ENCODE measurements around the gene DMRTB1. TPM values are rescaled to one million over a fixed set of nuclear protein-coding genes. Genes with fewer than 3 reads are reported as not detected.

Gene DMRTB1
- total and polyA plus RNA-seq, 2 of the 4 experiments (the other 2 are of a cell fraction): not detected

- H4K8ac ChIP-seq (ENCODE audit: low read depth in 2 of 2, low read length in 2 of 2): no peak overlapping the region
- H3K14ac ChIP-seq (replicated peaks; ENCODE audit: low read depth, low read length): no peak overlapping the region
- H3K9me3 ChIP-seq (ENCODE audit: control insufficient read depth, insufficient read depth, low read length): no peaks in the 10 kb centered on the region
- H2AK5ac ChIP-seq (ENCODE audit: low read depth, low read length): no peak overlapping the region; the same call in 1 of the 2 replicates
- no peak overlapping the region for H2BK120ac ChIP-seq (ENCODE audit: low read depth, low read length)
- in situ Hi-C loops (cut with MboI; ENCODE audit: low sequenced_read_pairs): no loop called here
- no peak overlapping the region for H2AFZ ChIP-seq (replicated peaks; ENCODE audit: low read length, poor library complexity)
- H3K4me2 ChIP-seq (ENCODE audit: low read depth, low read length): no peak overlapping the region
- TF ChIP-seq FOS (IDR thresholded peaks at IDR 0.05; ENCODE audit: low read depth, low read length): no peak
- TF ChIP-seq MAZ (IDR thresholded peaks at IDR 0.05; ENCODE audit: borderline replicate concordance, low read depth, low read length): no peak
- no peak for TF ChIP-seq NFE2L2 (IDR thresholded peaks at IDR 0.05; ENCODE audit: low read depth, low read length)
- no peak for TF ChIP-seq CEBPB (IDR thresholded peaks at IDR 0.05; ENCODE audit: low read depth, low read length)
- TF ChIP-seq RCOR1 (IDR thresholded peaks at IDR 0.05; ENCODE audit: insufficient replicate concordance, low read length): no peak
- no peak for TF ChIP-seq CHD1 (IDR thresholded peaks at IDR 0.05; ENCODE audit: low read depth, low read length)
- no peak for TF ChIP-seq USF2 (IDR thresholded peaks at IDR 0.05; ENCODE audit: low read depth, low read length)
- TF ChIP-seq SMC3 (IDR thresholded peaks at IDR 0.05; ENCODE audit: low read depth, low read length): no peak
- no peak for TF ChIP-seq CTCF (conservative IDR thresholded peaks at IDR 0.05; ENCODE audit: low read depth, low read length)
- TF ChIP-seq RAD21 (IDR thresholded peaks at IDR 0.05; ENCODE audit: low read length): no peak
- TF ChIP-seq MXI1 (IDR thresholded peaks at IDR 0.05; ENCODE audit: borderline replicate concordance, low read depth, low read length): no peak
- no peak for TF ChIP-seq RFX5 (IDR thresholded peaks at IDR 0.05; ENCODE audit: low read depth, low read length)
- no peak for TF ChIP-seq BHLHE40 (IDR thresholded peaks at IDR 0.05; ENCODE audit: low read depth, low read length)
- no peak for TF ChIP-seq POLR2A (IDR thresholded peaks at IDR 0.05; ENCODE audit: low read depth, low read length)
- no peak for TF ChIP-seq MAFK (IDR thresholded peaks at IDR 0.05; ENCODE audit: low read depth, low read length)
- no peak for TF ChIP-seq ELK1 (IDR thresholded peaks at IDR 0.05; ENCODE audit: borderline replicate concordance, low read depth, low read length)
- H2BK15ac ChIP-seq (ENCODE audit: low read depth, low read length): no peak overlapping the region
- ATAC-seq (ENCODE audit: low read depth): peak; percentile 64; the same call in 1 of the 2 replicates
- H2AK9ac ChIP-seq (replicated peaks; ENCODE audit: low read depth, low read length, poor library complexity): no peak overlapping the region
- WGBS, 2 experiments (ENCODE audit: extremely low coverage in 2 of 2, insufficient read length in 1 of 2): 70% methylated on average over 2 of the region's 9 CpGs; no CpG with 5 or more reads in 1 of the 2 experiments
- H3K27ac ChIP-seq (ENCODE audit: insufficient read depth, low read length): no peak overlapping the region
- ChIA-PET CTCF (no interaction called here), POLR2A (ENCODE audit: unreplicated experiment) (no interaction called here)
- H3K9me1 ChIP-seq (ENCODE audit: insufficient read depth, low read length): no peaks in the 10 kb centered on the region
- H3K27me3 ChIP-seq (ENCODE audit: control insufficient read depth, insufficient read depth, low read length): peaks cover 29% of the 10 kb centered on the region
- peak; percentile 49 for DNase-seq
- intact Hi-C loops (cut with micrococcal nuclease): no loop called here
- H3K56ac ChIP-seq (ENCODE audit: extremely low read depth, insufficient read depth, low read length): no peak overlapping the region
- H3K36me3 ChIP-seq (ENCODE audit: control insufficient read depth, insufficient read depth, low read length): no peaks in the 10 kb centered on the region
- no TSS peak for BruUV-seq (replicated peaks)
- no peak overlapping the region for H4K91ac ChIP-seq (ENCODE audit: insufficient read depth, low read depth, low read length)
- H4K5ac ChIP-seq (ENCODE audit: low read depth, low read length): no peak overlapping the region
- no peak overlapping the region for H2BK20ac ChIP-seq (ENCODE audit: low read depth, low read length)
- no peaks in the 10 kb centered on the region for H4K20me1 ChIP-seq (ENCODE audit: insufficient read depth, low read length)
- H3K23ac ChIP-seq (ENCODE audit: low read depth, low read length): no peak overlapping the region
- no peak overlapping the region for H3K18ac ChIP-seq (ENCODE audit: low read depth, low read length)
- H3K4ac ChIP-seq (ENCODE audit: low read depth, low read length): no peak overlapping the region
- peaks cover 4% of the 10 kb centered on the region; the same call in 1 of the 2 replicates for H3K4me1 ChIP-seq (ENCODE audit: control insufficient read depth, insufficient read depth, low read length)
- H3K4me3 ChIP-seq (ENCODE audit: insufficient read depth, low read depth, low read length): no peak overlapping the region
- no peak overlapping the region for H2BK5ac ChIP-seq (ENCODE audit: low read depth, low read length, poor library complexity, severe bottlenecking)
- no peak overlapping the region for H3K9ac ChIP-seq (ENCODE audit: low read depth, low read length)
- H3K79me1 ChIP-seq (ENCODE audit: low read depth in 1 of 2, low read length in 2 of 2): no peaks in the 10 kb centered on the region
- dilution Hi-C loops (cut with HindIII; ENCODE audit: low sequenced_read_pairs, unreplicated experiment): no loop called here
These were observed 39.4 kb downstream of the DMRTB1 start for GRCh38 chr1:53498555-53499131.
